ENCODE results near the gene CRHR2.

CRHR2 gene

GRCh38 chr7:30706316-30706715 is 24.1 kb upstream of the CRHR2 start:
- DNase-seq: no peak

GRCh38 chr7:30705596-30705995 is 23.3 kb upstream of the CRHR2 start:
- DNase-seq: no peak

- no peak for DNase-seq
These were observed 22.8 kb upstream of the CRHR2 start for GRCh38 chr7:30705008-30705407.

- DNase-seq: no peak
These were observed 21.5 kb upstream of the CRHR2 start for GRCh38 chr7:30703756-30704155.

GRCh38 chr7:30702200-30702599 is 19.9 kb upstream of the CRHR2 start:
- no peak for DNase-seq

- DNase-seq: no peak
These were observed 18.7 kb upstream of the CRHR2 start for GRCh38 chr7:30700941-30701340.

- DNase-seq: no peak
These were observed 17.6 kb upstream of the CRHR2 start for GRCh38 chr7:30699706-30700495.

- no peak for DNase-seq
These were observed 16.2 kb upstream of the CRHR2 start for GRCh38 chr7:30698481-30698880.

GRCh38 chr7:30697719-30698460 is 15.6 kb upstream of the CRHR2 start:
- DNase-seq: no peak

- no peak for DNase-seq
These were observed 12.8 kb upstream of the CRHR2 start for GRCh38 chr7:30694774-30695721.

GRCh38 chr7:30694218-30694745 is 12.0 kb upstream of the CRHR2 start:
- no peak for DNase-seq

GRCh38 chr7:30692882-30693281 is 10.6 kb upstream of the CRHR2 start:
- no peak for DNase-seq

- DNase-seq: no peak
These were observed 10.2 kb upstream of the CRHR2 start for GRCh38 chr7:30692438-30692837.

GRCh38 chr7:30690011-30690410 is 7.8 kb upstream of the CRHR2 start:
- DNase-seq: no peak

- no peak for DNase-seq
These were observed 6.5 kb upstream of the CRHR2 start for GRCh38 chr7:30688718-30689221.

GRCh38 chr7:30687604-30688003 is 5.3 kb upstream of the CRHR2 start:
- no peak for DNase-seq

GRCh38 chr7:30684351-30684750 is 2.1 kb upstream of the CRHR2 start:
- DNase-seq: no peak

- DNase-seq: no peak
These were observed 1.6 kb upstream of the CRHR2 start for GRCh38 chr7:30683816-30684215.

- DNase-seq: no peak
These were observed 1.1 kb upstream of the CRHR2 start for GRCh38 chr7:30683306-30683705.

GRCh38 chr7:30681815-30682211 is 443 bp downstream of the CRHR2 start:
- DNase-seq: no peak

GRCh38 chr7:30681331-30681797 is 892 bp downstream of the CRHR2 start:
- DNase-seq: no peak

- DNase-seq: no peak
These were observed 2.6 kb downstream of the CRHR2 start for GRCh38 chr7:30679664-30680063.

- no peak for DNase-seq
These were observed 3.5 kb downstream of the CRHR2 start for GRCh38 chr7:30678805-30679204.

All from activated CD4-positive, alpha-beta T cell treated with anti-CD3 and anti-CD28 coated beads for 1 hour (primary cell).